IMR-90 (cell line): ENCODE results near the gene HPCAL4. TPM values are rescaled to one million over a fixed set of nuclear protein-coding genes. Genes with fewer than 3 reads are reported as not detected.

ENCODE experiments used
- ATAC-seq: fragments of 200-7000 bp; cut with Tn5 transposase; 2 replicates; pipeline ENCODE4 v1.9.1; 2020; ENCODE audit warnings: low read depth, mild to moderate bottlenecking, moderate library complexity
- BruUV-seq: library from RNA; stranded (reverse); fragments of 400-500 nt; replicated peaks from 2 replicates; lab custom pipeline; 2021; lab: Mats Ljungman, UMichigan
- CTCF ChIA-PET: fragments of 300-600 bp; formaldehyde crosslinking; extraction: SDS; loops from one replicate; lab custom pipeline; 2021; ENCODE audit warnings: antibody characterized with exemption; lab: Yijun Ruan, JAX
- POLR2A ChIA-PET: fragments of 300-600 bp; sonication (Branson Sonifier 250); formaldehyde crosslinking; loops from one replicate; lab custom pipeline; 2022; ENCODE audit warnings: antibody characterized with exemption; ENCODE audit not compliant: unreplicated experiment; lab: Charles Lee
- DNase-seq: peaks from one replicate; pipeline ENCODE4 v3.0.0; 2013
- H2AFZ ChIP-seq: replicated peaks from 2 replicates; pipeline ENCODE3; 2013; ENCODE audit warnings: low read length, mild to moderate bottlenecking; ENCODE audit not compliant: poor library complexity
- H2AK5ac ChIP-seq: 2 replicates; pipeline ENCODE4 v1.6.1; 2013; ENCODE audit warnings: low read depth, low read length, inconsistent platforms
- H2AK9ac ChIP-seq: replicated peaks from 2 replicates; pipeline ENCODE3; 2013; ENCODE audit warnings: mild to moderate bottlenecking, low read depth, low read length, moderate library complexity; ENCODE audit not compliant: poor library complexity
- H2BK120ac ChIP-seq: 2 replicates; pipeline ENCODE4 v1.6.1; 2013; ENCODE audit warnings: low read depth, low read length, inconsistent platforms
- H2BK15ac ChIP-seq: 3 replicates; pipeline ENCODE4 v1.6.1; 2013; ENCODE audit warnings: low read depth, low read length, inconsistent platforms
- H2BK20ac ChIP-seq: 2 replicates; pipeline ENCODE4 v1.6.1; 2013; ENCODE audit warnings: low read depth, mild to moderate bottlenecking, inconsistent platforms, low read length, moderate library complexity
- H2BK5ac ChIP-seq: 2 replicates; pipeline ENCODE4 v1.6.1; 2013; ENCODE audit warnings: mild to moderate bottlenecking, low read depth, low read length, inconsistent platforms; ENCODE audit not compliant: poor library complexity, severe bottlenecking
- H3K14ac ChIP-seq: replicated peaks from 2 replicates; pipeline ENCODE4 v1.6.1; 2013; ENCODE audit warnings: low read depth, low read length, inconsistent platforms
- H3K18ac ChIP-seq: 2 replicates; pipeline ENCODE4 v1.6.1; 2013; ENCODE audit warnings: low read depth, low read length, control low read depth
- H3K23ac ChIP-seq: 2 replicates; pipeline ENCODE4 v1.6.1; 2013; ENCODE audit warnings: low read depth, low read length, inconsistent platforms
- H3K27ac ChIP-seq: 2 replicates; pipeline ENCODE4 v1.5.1; 2013; ENCODE audit warnings: mild to moderate bottlenecking, control low read depth, low read length; ENCODE audit not compliant: insufficient read depth
- H3K27me3 ChIP-seq: 2 replicates; pipeline ENCODE4 v1.6.1; 2013; ENCODE audit warnings: low read length; ENCODE audit not compliant: control insufficient read depth, insufficient read depth
- H3K36me3 ChIP-seq: 2 replicates; pipeline ENCODE4 v1.6.1; 2013; ENCODE audit warnings: low read length, mixed read lengths; ENCODE audit not compliant: control insufficient read depth, insufficient read depth
- H3K4ac ChIP-seq: 2 replicates; pipeline ENCODE4 v1.6.1; 2013; ENCODE audit warnings: low read depth, low read length, inconsistent platforms
- H3K4me1 ChIP-seq: 2 replicates; pipeline ENCODE4 v1.6.1; 2013; ENCODE audit warnings: low read length, mixed read lengths; ENCODE audit not compliant: control insufficient read depth, insufficient read depth
- H3K4me2 ChIP-seq: 2 replicates; pipeline ENCODE4 v1.6.1; 2013; ENCODE audit warnings: low read depth, mild to moderate bottlenecking, control low read depth, low read length, moderate library complexity
- H3K4me3 ChIP-seq: 2 replicates; pipeline ENCODE4 v1.5.1; 2013; ENCODE audit warnings: low read depth, mild to moderate bottlenecking, control low read depth, low read length, moderate library complexity; ENCODE audit not compliant: insufficient read depth
- H3K56ac ChIP-seq: 2 replicates; pipeline ENCODE4 v1.6.1; 2013; ENCODE audit warnings: low read length, inconsistent platforms; ENCODE audit not compliant: insufficient read depth; ENCODE audit errors: extremely low read depth
- H3K79me1 ChIP-seq, 2 experiments: 2 replicates each; pipeline ENCODE4 v1.6.1; 2013; ENCODE audit warnings: low read length in 2 of 2, inconsistent platforms in 1 of 2, low read depth in 1 of 2
- H3K9ac ChIP-seq: 2 replicates; pipeline ENCODE4 v1.6.1; 2013; ENCODE audit warnings: low read depth, low read length, control low read depth
- H3K9me1 ChIP-seq: 2 replicates; pipeline ENCODE4 v1.6.1; 2013; ENCODE audit warnings: low read length, inconsistent platforms; ENCODE audit not compliant: insufficient read depth
- H3K9me3 ChIP-seq: 2 replicates; pipeline ENCODE4 v1.6.1; 2013; ENCODE audit warnings: low read length; ENCODE audit not compliant: control insufficient read depth, insufficient read depth
- H4K20me1 ChIP-seq: 2 replicates; pipeline ENCODE4 v1.6.1; 2013; ENCODE audit warnings: low read length, inconsistent platforms; ENCODE audit not compliant: insufficient read depth
- H4K5ac ChIP-seq: 2 replicates; pipeline ENCODE4 v1.6.1; 2013; ENCODE audit warnings: mild to moderate bottlenecking, low read depth, low read length, control low read depth
- H4K8ac ChIP-seq, 2 experiments: 2 replicates each; pipeline ENCODE4 v1.6.1; 2013; ENCODE audit warnings: low read depth in 2 of 2, low read length in 2 of 2, control low read depth in 1 of 2, inconsistent platforms in 1 of 2
- H4K91ac ChIP-seq: 2 replicates; pipeline ENCODE4 v1.6.1; 2013; ENCODE audit warnings: low read depth, low read length, inconsistent platforms; ENCODE audit not compliant: insufficient read depth
- BHLHE40 ChIP-seq: fragments of 150-350 bp; IDR thresholded peaks from 2 replicates; pipeline ENCODE4 v1.6.1; 2016; ENCODE audit warnings: mild to moderate bottlenecking, low read depth, low read length
- CHD1 ChIP-seq: IDR thresholded peaks from 2 replicates; pipeline ENCODE4 v1.6.1; 2012; ENCODE audit warnings: low read depth, low read length, improper control_type of control experiment
- CTCF ChIP-seq: conservative IDR thresholded peaks from 2 replicates; pipeline ENCODE4 v1.5.1; 2012; ENCODE audit warnings: mild to moderate bottlenecking, low read depth, low read length, improper control_type of control experiment
- ELK1 ChIP-seq: fragments of 150-350 bp; IDR thresholded peaks from 2 replicates; pipeline ENCODE4 v1.6.1; 2016; ENCODE audit warnings: low read depth, mild to moderate bottlenecking, low read length, moderate library complexity, borderline replicate concordance
- MAFK ChIP-seq: IDR thresholded peaks from 2 replicates; pipeline ENCODE4 v1.6.1; 2012; ENCODE audit warnings: low read depth, low read length, improper control_type of control experiment
- MAZ ChIP-seq: IDR thresholded peaks from 2 replicates; pipeline ENCODE4 v1.6.1; 2012; ENCODE audit warnings: low read depth, mild to moderate bottlenecking, low read length, improper control_type of control experiment, moderate library complexity, borderline replicate concordance
- POLR2A ChIP-seq: IDR thresholded peaks from 2 replicates; pipeline ENCODE4 v1.6.1; 2012; ENCODE audit warnings: mild to moderate bottlenecking, low read depth, low read length
- RCOR1 ChIP-seq: IDR thresholded peaks from 2 replicates; pipeline ENCODE4 v1.6.1; 2012; ENCODE audit warnings: mild to moderate bottlenecking, low read length, improper control_type of control experiment; ENCODE audit not compliant: insufficient replicate concordance
- SMC3 ChIP-seq: fragments of 150-350 bp; IDR thresholded peaks from 2 replicates; pipeline ENCODE4 v1.6.1; 2016; ENCODE audit warnings: low read depth, mild to moderate bottlenecking, antibody characterized with exemption, low read length, moderate library complexity
- WGBS, 2 experiments: methylation state at CpG; one replicate each; pipeline versions ENCODE4 v1.1.5 to v1.1.7; 2013; ENCODE audit warnings: missing lambda C conversion rate in 2 of 2; ENCODE audit not compliant: insufficient read length in 1 of 2; ENCODE audit errors: extremely low coverage in 2 of 2; 5-methylcytosine and 5-hydroxymethylcytosine counted together
- dilution Hi-C: fragments of 300-500 bp; cut with HindIII; formaldehyde crosslinking; loops from one replicate; pipeline ENCODE4 v1.14.3; 2018; ENCODE audit warnings: low sequenced_read_pairs; ENCODE audit not compliant: unreplicated experiment
- in situ Hi-C: fragments of 300-500 bp; cut with MboI; formaldehyde crosslinking; loops from 3 replicates; pipeline ENCODE4 v1.14.3; 2019; ENCODE audit warnings: low sequenced_read_pairs, inconsistent platforms, mixed read lengths
- intact Hi-C: fragments of 100-400 bp; cut with micrococcal nuclease; formaldehyde crosslinking; loops from 2 replicates; pipeline ENCODE4 v1.10.0; 2022
- polyA plus RNA-seq, 3 experiments: library from polyadenylated mRNA; depleted of rRNA; stranded (reverse); fragments of >200 nt; gene quantifications; 2 replicates each; pipeline ENCODE4 v1.2.3, GENCODE V29; 2012; ENCODE audit warnings: low replicate concordance in 1 of 3
- total RNA-seq: library from RNA; depleted of rRNA; stranded (reverse); fragments of >200 nt; gene quantifications from 2 replicates; pipeline ENCODE4 v1.2.3, GENCODE V29; 2012
- TF ChIP-seq, protein P1 (sequence below): fragments of 150-350 bp; IDR thresholded peaks from 2 replicates; pipeline ENCODE4 v1.6.1; 2017; ENCODE audit warnings: mild to moderate bottlenecking, antibody characterized with exemption, low read length, low read depth

HPCAL4 gene
- total and polyA plus RNA-seq, 2 of the 4 experiments (the other 2 are of a cell fraction) = 0.02 TPM; not detected in 1

GRCh38 chr1:39738622-39739366, 47.6 kb upstream of the HPCAL4 start, which contains the start of gene PPIE:
Gene PPIE, plus strand, starts transcription at chr1:39738882. Its CDS starts 19 bp downstream, at chr1:39738901.
- BruUV-seq = no TSS peak
- peaks cover 5% of the 10 kb centered on the region; the same call in 1 of the 2 replicates for H3K4me1 ChIP-seq
- H3K79me1 ChIP-seq = peaks cover 13 to 23% of the 10 kb centered on the region in 2 experiments
- H2AFZ ChIP-seq = peak within 1 kb of the TSS; percentile 91
- peak; percentile 83 for DNase-seq
- in situ Hi-C loops = no loop called here
- peak within 1 kb of the TSS; percentile 95 for H3K4ac ChIP-seq
- peak within 1 kb of the TSS; percentile 43; the same call in 1 of the 3 replicates for H2BK15ac ChIP-seq
- peak within 1 kb of the TSS; percentile 78; the same call in 1 of the 2 replicates for H3K56ac ChIP-seq
- peak within 1 kb of the TSS; percentile 80 for H2AK5ac ChIP-seq
- POLR2A ChIA-PET = interaction anchor here (0.6 to 0.7 kb wide), 5 partner anchors 26 to 68 kb away, joined by 3 to 6 read pairs (median 4); no protein-coding TSS in a partner anchor
- H2AK9ac ChIP-seq = peak within 1 kb of the TSS; percentile 88
- H3K23ac ChIP-seq = peak within 1 kb of the TSS; percentile 96
- no peaks in the 10 kb centered on the region for H4K20me1 ChIP-seq
- peak within 1 kb of the TSS; percentile 67 for H3K27ac ChIP-seq
- peaks cover 7% of the 10 kb centered on the region for H3K9me1 ChIP-seq
- H3K4me3 ChIP-seq = peak within 1 kb of the TSS; percentile 91
- H4K5ac ChIP-seq = peak within 1 kb of the TSS; percentile 97
- peaks cover 13% of the 10 kb centered on the region for H3K27me3 ChIP-seq
- H4K91ac ChIP-seq = peak within 1 kb of the TSS; percentile 90
- peak within 1 kb of the TSS; percentile 51 for H2BK120ac ChIP-seq
- ATAC-seq = peak; percentile 99
- H2BK5ac ChIP-seq = peak within 1 kb of the TSS; percentile 55
- H2BK20ac ChIP-seq = no peak within 1 kb of the TSS
- peak within 1 kb of the TSS; percentile 97 for H3K14ac ChIP-seq
- peak within 1 kb of the TSS; percentile 52; the same call in 1 of the 2 replicates for H3K18ac ChIP-seq
- intact Hi-C loops = no loop called here
- dilution Hi-C loops = no loop called here
- CTCF ChIA-PET = no interaction called here
- 2% methylated on average over 24 of the region's 52 CpGs; no CpG with 5 or more reads in 1 of the 2 experiments for WGBS, 2 experiments
- no peak for TF ChIP-seq CTCF
- TF ChIP-seq POLR2A = peak; percentile 61; the same call in 1 of the 2 replicates
- peak; percentile 56; the same call in 1 of the 2 replicates for TF ChIP-seq MAZ
- no peak for TF ChIP-seq BHLHE40
- no peak for TF ChIP-seq SMC3
- no peak for TF ChIP-seq ELK1
- TF ChIP-seq, protein P1, sequence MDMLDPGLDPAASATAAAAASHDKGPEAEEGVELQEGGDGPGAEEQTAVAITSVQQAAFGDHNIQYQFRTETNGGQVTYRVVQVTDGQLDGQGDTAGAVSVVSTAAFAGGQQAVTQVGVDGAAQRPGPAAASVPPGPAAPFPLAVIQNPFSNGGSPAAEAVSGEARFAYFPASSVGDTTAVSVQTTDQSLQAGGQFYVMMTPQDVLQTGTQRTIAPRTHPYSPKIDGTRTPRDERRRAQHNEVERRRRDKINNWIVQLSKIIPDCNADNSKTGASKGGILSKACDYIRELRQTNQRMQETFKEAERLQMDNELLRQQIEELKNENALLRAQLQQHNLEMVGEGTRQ = no peak
- TF ChIP-seq CHD1 = no peak
- no peak for TF ChIP-seq RCOR1
- no peak for TF ChIP-seq MAFK
- peak within 1 kb of the TSS; percentile 89 for H3K4me2 ChIP-seq
- peak within 1 kb of the TSS; percentile 90 to 99 for H4K8ac ChIP-seq
- H3K36me3 ChIP-seq = peaks cover 11% of the 10 kb centered on the region
- H3K9me3 ChIP-seq = no peaks in the 10 kb centered on the region
- H3K9ac ChIP-seq = peak within 1 kb of the TSS; percentile 94
